ENCODE measurements around the gene CFAP299.
"Not testable (repeated sequence)": the region's sequence is repeated elsewhere in the genome, so short reads cannot be mapped to it uniquely, and the experiment has no call there.

The CFAP299 gene

DNA sequence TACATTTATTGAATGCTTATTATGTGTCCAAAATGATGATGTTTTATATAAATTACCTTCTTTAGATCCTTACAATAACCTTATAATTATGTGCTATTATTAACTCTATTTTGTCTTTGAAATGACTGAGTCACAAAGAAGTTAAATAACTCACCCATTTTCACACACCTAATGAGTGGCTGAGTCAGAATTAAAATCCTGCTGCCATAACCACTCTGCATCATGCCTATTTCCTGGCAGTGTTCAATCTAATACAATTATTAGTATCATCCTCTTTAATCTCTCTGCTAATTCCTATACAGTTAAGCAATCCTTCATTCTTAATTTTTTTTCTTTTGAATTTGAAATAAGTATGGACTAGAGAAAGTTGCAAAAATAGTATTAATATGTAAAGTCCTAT is 342.9 kb downstream of the CFAP299 start:
- no peaks in the 10 kb centered on the region for H3F3A ChIP-seq (ENCODE audit: insufficient read depth)
- H3K4me3 ChIP-seq (ENCODE audit: insufficient read depth, low read length, poor library complexity, severe bottlenecking) = no peak overlapping the region
- TF ChIP-seq EZH2phosphoT487 (conservative IDR thresholded peaks at IDR 0.05; ENCODE audit: low read length) (no peak), CTCF (IDR thresholded peaks at IDR 0.05; ENCODE audit: insufficient read depth, low read length, poor library complexity, severe bottlenecking) (no peak)
- H3K9ac ChIP-seq (ENCODE audit: low read length) = no peak overlapping the region
- no peaks in the 10 kb centered on the region for H3K36me3 ChIP-seq (ENCODE audit: low read length)
- no peak overlapping the region for H3K27ac ChIP-seq (ENCODE audit: low read depth, low read length)
- H4K20me1 ChIP-seq (ENCODE audit: low read depth, low read length) = no peaks in the 10 kb centered on the region
- H3K9me2 ChIP-seq (replicated peaks; ENCODE audit: insufficient read depth, low read length) = no peaks in the 10 kb centered on the region
- no peaks in the 10 kb centered on the region for H3K27me3 ChIP-seq (ENCODE audit: low read length)
- no peak overlapping the region for H3K4me2 ChIP-seq (ENCODE audit: low read depth, low read length, poor library complexity, severe bottlenecking)
- no peaks in the 10 kb centered on the region for H3K9me3 ChIP-seq (ENCODE audit: insufficient read depth, low read length)
- H2AFZ ChIP-seq (ENCODE audit: low read depth, low read length, severe bottlenecking) = no peak overlapping the region
- no peaks in the 10 kb centered on the region for H3K79me2 ChIP-seq (ENCODE audit: insufficient read depth, low read length)

GRCh38 chr4:80680934-80681333 is 345.4 kb downstream of the CFAP299 start:
- no peaks in the 10 kb centered on the region for H3F3A ChIP-seq (ENCODE audit: insufficient read depth)
- no peaks in the 10 kb centered on the region for H3K79me2 ChIP-seq (ENCODE audit: insufficient read depth, low read length)
- no peak overlapping the region for H3K4me3 ChIP-seq (ENCODE audit: insufficient read depth, low read length, poor library complexity, severe bottlenecking)
- no peaks in the 10 kb centered on the region for H3K9me3 ChIP-seq (ENCODE audit: insufficient read depth, low read length)
- TF ChIP-seq EZH2phosphoT487 (conservative IDR thresholded peaks at IDR 0.05; ENCODE audit: low read length) = no peak
- TF ChIP-seq CTCF (IDR thresholded peaks at IDR 0.05; ENCODE audit: insufficient read depth, low read length, poor library complexity, severe bottlenecking) = no peak
- H3K9me2 ChIP-seq (replicated peaks; ENCODE audit: insufficient read depth, low read length) = no peaks in the 10 kb centered on the region
- H3K36me3 ChIP-seq (ENCODE audit: low read length) = no peaks in the 10 kb centered on the region
- no peak overlapping the region for H2AFZ ChIP-seq (ENCODE audit: low read depth, low read length, severe bottlenecking)
- H3K27me3 ChIP-seq (ENCODE audit: low read length) = no peaks in the 10 kb centered on the region
- no peak overlapping the region for H3K4me2 ChIP-seq (ENCODE audit: low read depth, low read length, poor library complexity, severe bottlenecking)
- H4K20me1 ChIP-seq (ENCODE audit: low read depth, low read length) = no peaks in the 10 kb centered on the region
- H3K27ac ChIP-seq (ENCODE audit: low read depth, low read length) = no peak overlapping the region
- H3K9ac ChIP-seq (ENCODE audit: low read length) = no peak overlapping the region

DNA sequence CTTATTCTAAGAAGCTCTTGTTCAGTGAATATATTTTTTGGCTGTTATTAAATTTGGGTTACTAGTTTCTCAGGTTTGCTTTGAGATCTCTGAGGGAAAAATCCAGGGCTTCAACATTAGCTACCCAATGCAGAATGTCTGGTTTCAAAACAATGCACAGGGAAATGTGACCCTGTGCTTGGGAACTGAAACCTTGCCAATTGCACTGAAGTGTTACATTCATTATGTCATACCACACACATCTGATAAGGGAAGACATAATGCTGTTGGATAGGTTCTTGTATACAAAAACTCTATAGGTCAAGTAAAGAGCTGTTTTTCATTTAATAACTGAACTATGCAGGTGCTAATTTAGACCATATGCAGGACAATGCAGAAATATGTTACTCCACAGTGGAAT is 349.7 kb downstream of the CFAP299 start:
- Histone ChIP-seq H3K9ac (ENCODE audit: low read length) (no peak overlapping the region), H3K27me3 (ENCODE audit: low read length) (no peaks in the 10 kb centered on the region), H4K20me1 (ENCODE audit: low read depth, low read length) (no peaks in the 10 kb centered on the region), H3K9me2 (replicated peaks; ENCODE audit: insufficient read depth, low read length) (no peaks in the 10 kb centered on the region), H3K9me3 (ENCODE audit: insufficient read depth, low read length) (no peaks in the 10 kb centered on the region), H3F3A (ENCODE audit: insufficient read depth) (no peaks in the 10 kb centered on the region), H3K27ac (ENCODE audit: low read depth, low read length) (no peak overlapping the region), H3K36me3 (ENCODE audit: low read length) (no peaks in the 10 kb centered on the region), H3K4me3 (ENCODE audit: insufficient read depth, low read length, poor library complexity, severe bottlenecking) (no peak overlapping the region), H2AFZ (ENCODE audit: low read depth, low read length, severe bottlenecking) (no peak overlapping the region), H3K79me2 (ENCODE audit: insufficient read depth, low read length) (no peaks in the 10 kb centered on the region), H3K4me2 (ENCODE audit: low read depth, low read length, poor library complexity, severe bottlenecking) (no peak overlapping the region)
- no peak for TF ChIP-seq CTCF (IDR thresholded peaks at IDR 0.05; ENCODE audit: insufficient read depth, low read length, poor library complexity, severe bottlenecking)
- TF ChIP-seq EZH2phosphoT487 (conservative IDR thresholded peaks at IDR 0.05; ENCODE audit: low read length) = no peak

- H2AFZ ChIP-seq (ENCODE audit: low read depth, low read length, severe bottlenecking); H3K9me3 ChIP-seq (ENCODE audit: insufficient read depth, low read length); H4K20me1 ChIP-seq (ENCODE audit: low read depth, low read length); H3K36me3 ChIP-seq (ENCODE audit: low read length); H3K4me3 ChIP-seq (ENCODE audit: insufficient read depth, low read length, poor library complexity, severe bottlenecking); H3K4me2 ChIP-seq (ENCODE audit: low read depth, low read length, poor library complexity, severe bottlenecking); H3K79me2 ChIP-seq (ENCODE audit: insufficient read depth, low read length); H3F3A ChIP-seq (ENCODE audit: insufficient read depth); H3K9ac ChIP-seq (ENCODE audit: low read length); H3K9me2 ChIP-seq (replicated peaks; ENCODE audit: insufficient read depth, low read length); H3K27ac ChIP-seq (ENCODE audit: low read depth, low read length); H3K27me3 ChIP-seq (ENCODE audit: low read length): not testable (repeated sequence)
Measured at GRCh38 chr4:80687736-80688135, 352.2 kb downstream of the CFAP299 start.
